Measurements from ENCODE around the gene CFAP73.

CFAP73 gene

GRCh38 chr12:113142886-113143332 is 6.6 kb upstream of the CFAP73 start:
- no peak for DNase-seq

DNA sequence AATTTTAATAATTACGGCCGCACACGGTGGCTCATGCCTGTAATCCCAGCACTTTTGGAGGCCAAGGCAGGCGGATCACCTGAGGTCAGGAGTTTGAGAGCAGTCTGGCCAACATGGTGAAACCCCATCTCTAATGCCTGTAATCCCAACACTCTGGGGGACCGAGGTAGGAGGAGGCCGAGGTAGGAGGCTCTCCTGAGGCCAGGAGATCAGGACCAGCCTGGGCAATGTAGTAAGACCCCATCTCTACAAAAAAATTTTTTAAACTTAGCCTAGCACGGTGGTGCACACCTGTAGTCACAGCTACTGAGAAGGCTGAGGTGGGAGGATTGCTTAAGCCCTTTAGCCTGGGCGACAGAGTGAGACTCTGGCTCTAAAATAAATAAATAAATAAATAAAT is 5.6 kb upstream of the CFAP73 start:
- DNase-seq, result no peak

GRCh38 chr12:113144806-113145205 is 4.7 kb upstream of the CFAP73 start:
- DNase-seq, result no peak

DNA sequence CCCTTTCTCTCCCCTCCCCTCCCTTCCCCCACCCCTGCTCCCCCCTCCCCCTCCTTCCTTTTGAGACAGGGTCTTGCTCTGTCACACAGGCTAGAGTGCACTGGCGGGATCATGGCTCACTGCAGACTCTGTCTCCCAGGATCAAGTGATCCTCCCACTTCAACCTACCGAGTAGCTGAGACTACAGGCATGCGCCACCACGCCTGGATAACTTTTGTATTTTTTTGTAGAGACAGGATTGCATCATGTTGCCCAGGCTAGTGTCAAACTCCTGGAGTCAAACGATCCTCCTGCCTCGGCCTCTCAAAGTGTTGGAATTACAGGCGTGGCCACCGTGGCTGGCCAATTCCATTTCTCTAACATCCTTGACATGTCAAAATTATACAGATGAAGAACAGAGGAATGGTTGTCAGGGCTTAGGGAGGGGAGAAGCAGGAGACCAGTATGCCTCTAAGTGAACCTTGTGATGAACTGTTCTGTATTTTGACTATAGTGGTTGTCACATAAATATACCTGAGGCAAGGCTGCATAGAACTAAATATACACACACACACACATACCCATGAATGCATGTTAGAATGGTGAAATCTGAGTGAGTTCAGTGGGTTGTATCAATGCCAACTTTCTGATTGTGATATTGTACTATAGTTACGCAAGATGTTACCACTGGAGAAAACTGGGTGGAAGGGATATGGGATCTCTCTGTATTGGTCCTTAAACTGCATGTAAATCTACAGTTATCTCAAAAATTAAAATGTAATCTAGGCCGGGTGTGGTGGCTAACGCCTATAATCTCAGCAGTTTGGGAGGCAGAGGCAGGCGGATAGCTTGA is 3.6 kb upstream of the CFAP73 start:
- no peak for DNase-seq

GRCh38 chr12:113146999-113147398 is 2.5 kb upstream of the CFAP73 start:
- no peak for DNase-seq

DNA sequence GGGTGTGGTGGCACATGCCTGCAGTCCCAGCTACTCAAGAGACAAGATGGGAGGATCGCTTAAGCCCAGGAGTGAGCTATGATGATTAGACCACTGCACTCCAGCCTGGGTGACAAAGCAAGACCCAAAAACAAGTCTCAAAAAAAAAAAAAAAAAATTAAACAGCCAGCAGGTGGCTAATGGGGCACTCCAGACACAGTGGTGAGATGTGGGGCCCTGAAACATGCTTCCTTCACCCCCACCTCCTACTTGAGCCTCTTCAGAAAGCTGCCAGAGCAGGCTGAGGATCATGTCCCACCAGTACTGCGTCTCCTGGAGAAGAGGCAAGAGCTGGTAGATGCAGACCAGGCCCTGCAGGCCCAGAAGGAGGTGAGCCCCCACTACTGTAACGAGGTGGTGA is 2.1 kb downstream of the CFAP73 start:
- no peak for DNase-seq

DNA sequence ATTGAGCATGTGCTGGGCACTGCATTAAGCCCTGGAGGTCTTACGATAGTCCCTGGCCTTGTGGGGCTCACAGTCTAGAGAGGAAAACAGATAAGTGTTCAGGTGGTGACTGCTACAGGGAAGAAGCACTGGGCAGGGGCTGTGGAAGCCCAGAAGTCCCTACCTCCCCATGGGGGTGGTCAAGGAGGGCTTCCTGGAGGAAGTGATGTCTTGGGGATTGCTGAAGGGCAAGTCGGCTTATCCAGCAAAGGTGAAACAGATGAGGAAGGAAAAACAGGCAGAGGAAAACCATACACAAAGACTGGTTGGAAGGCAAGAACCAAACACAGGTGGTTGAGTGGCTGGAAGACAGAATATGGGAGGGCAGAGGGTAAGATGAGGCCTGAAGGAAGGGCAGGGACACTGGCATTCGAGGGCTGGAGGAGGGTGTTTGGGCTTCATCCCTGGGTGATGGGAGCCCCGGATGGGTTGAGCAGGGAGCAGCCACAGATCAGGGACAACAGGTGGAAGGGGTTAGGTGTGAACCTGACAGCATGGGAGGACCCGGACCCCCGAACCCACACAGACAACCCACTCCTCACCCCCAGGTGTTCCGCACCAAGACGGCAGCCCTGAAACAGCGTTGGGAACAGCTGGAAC is 2.8 kb downstream of the CFAP73 start:
- DNase-seq, result no peak

GRCh38 chr12:113152835-113153814 is 3.6 kb downstream of the CFAP73 start:
- no peak for DNase-seq

GRCh38 chr12:113154351-113154973 is 4.9 kb downstream of the CFAP73 start:
- no peak for DNase-seq

GRCh38 chr12:113155060-113155459 is 5.5 kb downstream of the CFAP73 start:
- DNase-seq, result no peak

GRCh38 chr12:113155646-113156045 is 6.1 kb downstream of the CFAP73 start:
- DNase-seq, result no peak

DNA sequence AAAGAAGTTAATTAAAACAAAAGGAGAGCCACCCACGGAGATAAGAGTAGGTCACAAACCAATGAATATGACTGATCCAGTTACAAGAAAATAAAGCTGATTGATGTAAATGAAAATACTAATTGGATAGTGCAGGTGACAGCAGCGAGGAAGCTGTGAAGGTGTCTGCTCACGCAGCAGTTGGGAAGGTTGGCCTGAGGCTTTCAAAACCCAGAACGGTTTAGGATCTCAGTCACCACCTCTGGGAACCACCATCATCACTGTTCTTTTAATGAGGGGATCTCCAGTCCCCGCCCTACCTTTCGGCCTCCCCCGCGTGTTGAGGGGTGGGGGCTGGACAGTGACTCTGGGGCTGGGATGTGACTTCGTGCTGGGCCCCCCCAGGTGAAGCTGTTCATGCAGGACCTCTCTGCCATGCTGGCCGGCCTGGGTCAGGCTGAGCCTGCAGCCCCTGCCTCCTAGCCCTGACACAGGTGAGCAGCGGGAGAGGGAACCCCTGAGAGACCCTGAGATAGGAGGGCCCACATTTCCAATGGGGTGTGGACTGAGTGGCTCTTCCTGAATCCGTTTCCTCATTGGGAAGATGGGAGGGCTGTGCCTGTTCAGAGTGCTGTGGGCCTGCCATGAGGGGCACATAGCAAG is 7.8 kb downstream of the CFAP73 start:
- no peak for DNase-seq

- no peak for DNase-seq
These were observed 9.1 kb downstream of the CFAP73 start for GRCh38 chr12:113158439-113159203.

DNA sequence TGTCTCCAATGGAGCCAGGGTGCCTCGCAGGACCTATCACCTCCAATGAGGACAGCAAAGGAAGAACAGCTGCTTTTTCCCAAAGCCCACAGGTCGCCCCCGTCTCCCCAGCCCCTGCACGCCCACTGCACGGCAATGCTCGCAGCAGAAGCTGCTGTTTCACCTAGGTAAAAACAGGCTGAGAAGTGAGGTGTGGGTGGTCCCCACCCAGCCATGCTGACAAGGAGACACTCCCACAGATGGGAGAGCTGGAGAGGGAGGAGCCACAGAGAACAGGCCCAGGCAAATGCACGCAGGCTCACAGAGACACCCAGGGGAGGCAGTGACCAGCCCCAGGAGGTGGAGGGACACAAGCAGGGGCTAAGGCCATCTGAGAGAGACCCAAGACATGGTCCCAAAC is 10.4 kb downstream of the CFAP73 start:
- no peak for DNase-seq

- DNase-seq, result peak; percentile 76
These were observed 12.0 kb downstream of the CFAP73 start for GRCh38 chr12:113161415-113162016.

DNA sequence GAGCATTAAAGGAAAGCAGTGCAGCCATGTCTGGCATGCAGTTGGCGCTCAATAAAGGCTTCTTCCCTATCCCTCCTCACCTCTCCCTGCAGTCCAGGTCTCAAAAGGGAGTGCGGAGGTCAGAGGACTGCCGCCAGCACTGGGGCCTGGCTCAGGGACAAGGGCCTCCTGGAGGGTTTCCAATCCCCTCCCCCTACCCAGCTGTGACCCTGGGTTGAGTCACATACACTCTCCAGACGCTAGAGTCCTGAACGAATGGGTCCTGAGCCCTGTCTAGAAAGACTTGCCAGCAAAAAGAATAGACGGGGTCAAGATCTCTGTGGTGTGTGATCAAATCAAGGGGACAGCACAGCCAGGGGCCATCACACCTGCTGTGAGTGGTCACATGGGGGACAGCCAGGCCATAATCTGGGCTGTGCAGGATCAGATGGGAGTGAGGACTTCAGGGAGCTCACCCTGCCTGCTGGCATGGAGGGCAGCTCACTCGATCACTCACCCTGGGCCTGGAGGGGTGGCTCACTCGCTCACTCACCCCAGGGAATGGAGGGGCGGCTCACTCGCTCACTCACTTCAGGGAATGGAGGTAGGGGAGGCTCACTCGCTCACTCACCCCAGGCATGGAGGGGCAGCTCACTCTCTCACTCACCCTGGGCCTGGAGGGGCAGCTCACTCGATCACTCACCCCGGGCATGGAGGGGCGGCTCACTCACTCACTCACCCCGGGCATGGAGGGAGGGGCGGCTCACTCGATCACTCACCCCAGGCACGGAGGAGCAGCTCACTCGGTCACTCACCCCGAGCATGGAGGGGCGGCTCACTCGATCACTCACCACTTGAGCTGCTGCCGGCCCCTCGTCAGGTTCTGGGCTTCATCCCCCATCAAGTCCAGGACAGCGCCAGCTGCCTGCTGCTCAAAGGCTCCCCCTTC is 12.8 kb downstream of the CFAP73 start:
- no peak for DNase-seq

- DNase-seq, result no peak
These were observed 13.5 kb downstream of the CFAP73 start for GRCh38 chr12:113163030-113163360.

DNA sequence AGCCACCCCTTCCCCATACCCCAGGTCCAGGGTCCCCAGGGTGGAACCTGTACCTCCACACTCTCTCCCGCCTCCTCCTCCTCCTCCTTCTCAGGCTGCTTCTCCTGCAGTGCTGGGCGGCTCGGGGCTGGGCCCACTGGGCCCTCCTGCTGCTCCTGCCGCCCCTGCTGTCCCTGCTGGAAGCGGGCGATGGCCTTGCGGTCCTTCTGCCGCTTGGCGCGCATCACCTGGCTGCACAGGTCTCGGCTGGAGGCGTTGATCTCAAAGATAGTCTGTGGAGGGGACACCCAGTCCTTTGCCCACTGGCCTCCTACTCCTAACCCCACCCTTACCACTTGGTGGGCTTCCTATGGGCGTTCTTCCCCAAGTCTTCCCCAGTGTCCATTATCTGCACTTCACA is 14.5 kb downstream of the CFAP73 start:
- DNase-seq, result no peak

DNA sequence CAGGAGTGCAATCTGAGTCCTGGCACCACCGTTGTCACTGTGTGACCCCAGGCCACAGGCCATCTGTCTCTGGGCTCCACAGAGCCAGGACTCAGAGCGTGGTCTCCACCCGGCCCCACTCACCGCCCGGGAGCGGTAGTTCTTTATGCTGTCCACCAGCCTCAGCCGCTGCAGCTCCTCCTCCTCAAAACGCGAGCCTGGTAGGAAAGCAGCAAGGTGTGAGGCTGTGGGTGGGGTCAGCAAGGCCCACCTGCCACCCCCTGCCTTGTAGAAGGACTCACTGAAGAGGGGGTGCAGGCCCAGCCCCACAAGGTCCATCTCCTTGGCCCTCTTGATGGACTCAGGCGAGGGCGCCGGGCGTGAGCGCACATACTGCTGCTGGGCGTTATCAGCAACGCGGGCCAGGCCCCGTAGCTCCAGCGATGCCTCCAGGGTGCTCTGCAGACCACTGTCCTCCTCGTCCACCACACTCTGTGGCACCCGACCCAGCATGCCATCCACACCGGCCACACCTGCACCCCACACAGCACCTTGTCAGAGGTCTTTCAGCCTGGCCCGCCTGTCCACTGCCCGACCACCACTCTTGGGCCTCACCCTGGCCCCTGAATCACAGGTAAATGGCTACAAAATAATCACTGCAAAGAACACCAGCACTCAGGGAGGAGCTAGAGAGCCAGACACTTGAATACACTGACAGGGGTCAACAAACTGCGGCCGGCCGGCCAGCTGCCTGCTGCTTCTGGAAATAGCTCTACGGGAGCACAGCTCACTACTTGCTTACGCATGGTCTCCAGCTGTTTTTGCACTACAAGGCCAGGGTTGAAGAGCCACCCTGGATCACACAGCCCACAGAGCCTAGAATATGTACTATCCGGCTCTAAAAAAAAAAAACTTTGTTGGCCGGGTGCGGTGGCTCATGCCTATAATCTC is 16.3 kb downstream of the CFAP73 start:
- no peak for DNase-seq
